Kidney (tissue), 14 donors: Measurements from ENCODE around the gene YBEY. TPM values are rescaled to one million over a fixed set of nuclear protein-coding genes. Genes with fewer than 3 reads are reported as not detected.

Experiments
- DNase-seq, 5 donors: peaks; one replicate each; pipeline ENCODE4 v3.0.0-alpha.2; 2013 to 2020
- FAIRE-seq: peaks from 2 replicates; lab custom pipeline; 2012; peaks lifted over from hg19 to GRCh38; lab: Jason Lieb, UNC
- H3K27ac ChIP-seq, 2 donors: one replicate each; pipeline ENCODE4 v1.7.0; 2013; ENCODE audit warnings: low read depth in 2 of 2, low read length in 2 of 2, inconsistent platforms in 1 of 2
- H3K27me3 ChIP-seq: one replicate; pipeline ENCODE4 v1.7.1; 2013; ENCODE audit warnings: low read length, inconsistent platforms; ENCODE audit not compliant: control insufficient read depth, insufficient read depth
- H3K36me3 ChIP-seq, 3 donors: one replicate each; pipeline versions ENCODE4 v1.7.0 to v1.7.1; 2013; ENCODE audit warnings: low read length in 3 of 3, control low read depth in 1 of 3, inconsistent platforms in 1 of 3; ENCODE audit not compliant: insufficient read depth in 3 of 3, control insufficient read depth in 2 of 3
- H3K4me1 ChIP-seq, 3 donors: one replicate each; pipeline versions ENCODE4 v1.7.0 to v1.7.1; 2013; ENCODE audit warnings: low read length in 3 of 3, inconsistent platforms in 1 of 3, low read depth in 1 of 3; ENCODE audit not compliant: control insufficient read depth in 2 of 3, insufficient read depth in 2 of 3
- H3K4me3 ChIP-seq, 3 donors: one replicate each; pipeline versions ENCODE4 v1.7.0 to v1.8.1; 2013; ENCODE audit warnings: low read length in 3 of 3, control low read depth in 1 of 3, inconsistent platforms in 1 of 3
- H3K9ac ChIP-seq, 3 donors: one replicate each; pipeline versions ENCODE4 v1.7.0 to v1.7.1; 2013; ENCODE audit warnings: low read length in 3 of 3, control low read depth in 1 of 3, inconsistent platforms in 1 of 3
- H3K9me3 ChIP-seq, 3 donors: one replicate each; pipeline versions ENCODE4 v1.7.0 to v1.7.1; 2013; ENCODE audit warnings: low read length in 3 of 3, control low read depth in 1 of 3, inconsistent platforms in 1 of 3; ENCODE audit not compliant: control insufficient read depth in 2 of 3, insufficient read depth in 1 of 3
- intact Hi-C: fragments of 100-400 bp; cut with DNase I; formaldehyde crosslinking; loops from one replicate; pipeline ENCODE4 v1.11.1; 2022
- polyA plus RNA-seq: library from polyadenylated mRNA; stranded (reverse); fragments of 350-450 nt; fragmentation: Illumina TruSeq; extraction: RNeasy Lipid Tissue Mini Kit (QIAGEN cat#74804); gene quantifications from one replicate; pipeline ENCODE4 v1.2.3, GENCODE V29; 2014; ENCODE audit warnings: low read depth, low replicate concordance; ENCODE audit not compliant: insufficient read depth
- total RNA-seq: library from RNA; stranded (reverse); fragmentation: NEBNext Ultra II Directional; extraction: Animal tissue kit (Norgen Biotek cat#: 25700); gene quantifications from one replicate; pipeline ENCODE4 v1.2.1, GENCODE V29; 2021
- TF ChIP-seq, protein P1 (sequence below): IDR thresholded peaks from 3 replicates; pipeline ENCODE4 v1.5.1; 2012; ENCODE audit warnings: mild to moderate bottlenecking, moderate library complexity, borderline replicate concordance; ENCODE audit not compliant: insufficient read depth; ENCODE audit errors: extremely low read depth
- donor health status: control.
- donor health status: control.
- donor health status: control.
- donor health status: control.
- donor health status: control.
- donor health status: DM: yes; HTN: yes; CAD: no.
- donor health status: Normal renal cell carcinoma (clear cell type).

YBEY gene
- total and polyA plus RNA-seq, 2 donors from 2014 or later: 17.5 to 29.6 TPM

DNA sequence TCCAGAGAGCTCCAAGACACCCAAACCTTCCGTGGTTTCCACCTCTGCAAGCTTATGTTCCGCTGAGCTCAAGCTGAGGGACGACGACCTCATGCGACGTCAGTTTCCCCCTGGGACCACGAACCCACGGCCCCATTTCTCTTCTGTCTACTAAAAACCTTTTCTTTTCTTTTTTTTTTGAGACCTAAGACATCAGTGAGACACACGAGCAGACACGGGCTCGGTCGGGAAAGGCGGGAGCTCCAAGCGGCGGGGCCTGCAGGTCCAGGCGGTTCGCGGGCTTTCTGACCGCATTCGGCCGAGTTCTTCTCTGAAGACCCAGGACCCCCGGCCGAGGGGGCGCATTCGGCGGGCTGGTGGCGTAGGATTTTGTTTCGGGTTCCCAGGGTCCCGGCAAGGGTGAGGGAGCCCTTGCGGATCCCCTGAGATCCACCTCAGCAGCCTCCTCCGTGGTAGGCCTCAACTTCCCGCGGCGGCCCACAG is 37.1 kb downstream of the YBEY start:
- intact Hi-C loops: no loop called here
- H3K9me3 ChIP-seq: no peaks in the 10 kb centered on the region
- FAIRE-seq: no peak
- no peak overlapping the region for H3K27ac ChIP-seq
- no peaks in the 10 kb centered on the region for H3K27me3 ChIP-seq
- TF ChIP-seq, protein P1, sequence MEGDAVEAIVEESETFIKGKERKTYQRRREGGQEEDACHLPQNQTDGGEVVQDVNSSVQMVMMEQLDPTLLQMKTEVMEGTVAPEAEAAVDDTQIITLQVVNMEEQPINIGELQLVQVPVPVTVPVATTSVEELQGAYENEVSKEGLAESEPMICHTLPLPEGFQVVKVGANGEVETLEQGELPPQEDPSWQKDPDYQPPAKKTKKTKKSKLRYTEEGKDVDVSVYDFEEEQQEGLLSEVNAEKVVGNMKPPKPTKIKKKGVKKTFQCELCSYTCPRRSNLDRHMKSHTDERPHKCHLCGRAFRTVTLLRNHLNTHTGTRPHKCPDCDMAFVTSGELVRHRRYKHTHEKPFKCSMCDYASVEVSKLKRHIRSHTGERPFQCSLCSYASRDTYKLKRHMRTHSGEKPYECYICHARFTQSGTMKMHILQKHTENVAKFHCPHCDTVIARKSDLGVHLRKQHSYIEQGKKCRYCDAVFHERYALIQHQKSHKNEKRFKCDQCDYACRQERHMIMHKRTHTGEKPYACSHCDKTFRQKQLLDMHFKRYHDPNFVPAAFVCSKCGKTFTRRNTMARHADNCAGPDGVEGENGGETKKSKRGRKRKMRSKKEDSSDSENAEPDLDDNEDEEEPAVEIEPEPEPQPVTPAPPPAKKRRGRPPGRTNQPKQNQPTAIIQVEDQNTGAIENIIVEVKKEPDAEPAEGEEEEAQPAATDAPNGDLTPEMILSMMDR: no peak
- peak overlapping the region; percentile 64 to 89 (median 66) for H3K4me3 ChIP-seq
- peak in 2 of 5 donors; percentile 30 to 38 for DNase-seq
- H3K36me3 ChIP-seq: no peaks in the 10 kb centered on the region
- H3K9ac ChIP-seq: peak overlapping the region; percentile 46 to 61 (median 53)
- H3K4me1 ChIP-seq: peaks cover 0 to 12% (median 3%) of the 10 kb centered on the region in 3 donors

DNA sequence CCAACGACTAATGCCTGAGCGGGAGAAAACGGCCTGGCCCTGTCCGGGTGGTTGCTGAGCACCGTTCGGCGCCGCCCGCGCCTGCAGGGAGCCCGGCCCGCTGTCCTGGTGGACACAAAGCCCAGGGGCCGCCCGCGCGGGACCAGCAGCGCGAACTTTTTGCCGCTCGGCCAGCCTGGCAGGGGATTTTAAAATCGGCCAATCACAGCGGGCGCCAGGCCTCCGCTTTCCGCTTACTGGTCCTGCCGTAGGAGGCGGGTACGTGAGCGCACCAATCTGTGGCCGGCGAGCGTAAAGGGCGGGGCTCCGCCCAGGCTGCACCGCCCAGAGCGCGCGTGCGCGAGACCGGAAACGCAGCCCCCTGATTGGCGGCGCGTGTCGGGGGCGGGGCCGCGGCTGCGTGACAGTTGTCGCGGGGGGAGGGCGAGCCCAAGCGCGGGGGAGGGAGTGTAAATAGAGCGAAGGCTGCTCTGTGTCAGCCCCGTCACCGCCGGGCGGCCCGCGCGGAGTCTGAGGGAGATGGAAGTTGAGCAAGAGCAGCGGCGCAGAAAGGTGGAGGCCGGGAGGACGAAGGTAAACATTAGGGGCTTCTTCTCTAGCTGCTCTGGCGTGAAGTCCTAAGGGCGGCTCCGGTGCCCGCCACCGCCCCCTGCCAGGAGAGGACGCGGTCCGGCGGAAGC is 37.7 kb downstream of the YBEY start, which contains the start of the genes C21orf58 and PCNT:
Gene C21orf58, minus strand, starts transcription at position 161 of the 680 bp plus-strand sequence. CDS start 1,132 bp downstream, outside the sequence.
Gene PCNT, plus strand, starts transcription at position 447 of the 680 bp plus-strand sequence. Its CDS starts 73 bp downstream, at position 520.
- H3K9ac ChIP-seq: peak within 1 kb of the TSS; percentile 46 to 77 (median 74)
- intact Hi-C loops: no loop called here
- FAIRE-seq (peak; percentile 42), DNase-seq (peak; percentile 98 to 100 (median 99))
- H3K27me3 ChIP-seq: no peaks in the 10 kb centered on the region
- TF ChIP-seq, protein P1: no peak
- peaks cover 0 to 12% (median 3%) of the 10 kb centered on the region in 3 donors for H3K4me1 ChIP-seq
- H3K4me3 ChIP-seq: peak within 1 kb of the TSS; percentile 82 to 90 (median 89)
- peak within 1 kb of the TSS; percentile 83 to 93 for H3K27ac ChIP-seq
- no peaks in the 10 kb centered on the region for H3K9me3 ChIP-seq
- no peaks in the 10 kb centered on the region for H3K36me3 ChIP-seq

- peak overlapping the region; percentile 83 to 93 for H3K27ac ChIP-seq
These were observed 38.4 kb downstream of the YBEY start for GRCh38 chr21:46324390-46325072.

More at GRCh38 chr21:46324390-46325072, 38.4 kb downstream of the YBEY start:
- intact Hi-C loops: no loop called here
- Histone ChIP-seq H3K9me3 (no peaks in the 10 kb centered on the region), H3K4me3 (peak overlapping the region; percentile 82 to 90 (median 89)), H3K36me3 (no peaks in the 10 kb centered on the region), H3K27me3 (no peaks in the 10 kb centered on the region), H3K9ac (peak overlapping the region in 2 of 3 donors; percentile 74 to 77), H3K4me1 (peaks cover 0 to 12% (median 3%) of the 10 kb centered on the region in 3 donors)
- peak; percentile 91 to 96 (median 95) for DNase-seq
- TF ChIP-seq, protein P1: no peak
- FAIRE-seq: no peak
